Right forelimb (tissue), 1 donor: ENCODE measurements around the gene HPCA.
A peak's percentile ranks its signal among the peaks of the same experiment; 100 is the strongest.

Source experiments
- DNase-seq: peaks from one replicate; pipeline ENCODE4 v3.0.0-alpha.2; 2018

The HPCA gene

GRCh38 chr1:32890516-32891240 is 4.4 kb downstream of the HPCA start:
- no peak for DNase-seq

DNA sequence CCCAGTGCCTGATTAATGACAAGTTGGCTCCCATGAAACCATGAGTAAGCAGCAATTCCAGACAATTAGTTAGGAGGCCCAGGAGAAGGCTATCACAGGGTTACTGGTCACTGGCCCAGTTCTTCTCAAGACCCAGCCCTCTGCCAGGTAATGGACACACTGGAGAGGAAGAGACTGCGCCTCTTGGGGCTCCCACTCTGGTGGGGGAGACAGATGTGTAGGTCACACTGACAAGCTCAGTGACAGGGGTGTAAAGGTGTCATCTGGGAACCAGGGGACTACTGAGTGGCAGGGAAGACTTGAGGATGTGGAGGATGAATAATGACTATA is 4.9 kb downstream of the HPCA start:
- DNase-seq, result no peak

GRCh38 chr1:32891630-32892029 is 5.3 kb downstream of the HPCA start:
- no peak for DNase-seq

- DNase-seq, result no peak
These were observed 6.3 kb downstream of the HPCA start for GRCh38 chr1:32892368-32893197.

DNA sequence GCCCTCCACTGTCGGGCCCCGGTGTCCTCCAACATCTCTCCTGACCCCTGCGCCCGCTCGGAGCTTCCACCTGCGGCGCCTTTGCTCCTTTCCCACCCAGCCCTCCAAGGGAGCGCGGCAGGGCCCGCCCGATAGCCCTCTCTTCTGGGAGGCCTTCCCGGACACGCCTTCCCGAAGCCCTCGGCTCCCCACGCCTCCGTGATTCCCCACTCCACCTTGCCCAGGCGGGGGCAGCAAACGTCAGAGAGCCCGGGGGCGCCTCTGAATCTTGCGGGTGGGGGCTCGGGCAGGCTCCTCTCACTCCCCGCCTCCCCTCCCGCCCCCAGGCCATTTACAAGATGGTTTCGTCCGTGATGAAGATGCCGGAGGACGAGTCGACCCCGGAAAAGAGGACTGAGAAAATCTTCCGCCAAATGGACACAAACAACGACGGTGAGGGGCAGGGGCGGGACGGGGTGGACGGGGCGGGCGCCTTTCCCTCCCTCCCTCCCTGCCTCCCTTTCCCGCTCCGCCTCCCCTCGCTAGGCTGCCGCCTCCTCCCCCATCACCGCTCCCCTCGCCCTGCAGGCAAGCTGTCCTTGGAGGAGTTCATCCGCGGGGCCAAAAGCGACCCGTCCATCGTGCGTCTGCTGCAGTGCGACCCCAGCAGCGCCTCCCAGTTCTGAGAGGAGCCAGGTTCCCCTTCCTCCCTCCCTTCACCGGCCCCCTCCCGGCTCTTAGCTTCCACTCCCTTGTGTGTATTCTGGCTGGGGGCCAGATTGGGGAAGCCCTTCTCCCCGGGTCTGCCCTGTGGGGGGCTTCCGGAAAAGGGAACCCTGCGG is 7.1 kb downstream of the HPCA start:
- DNase-seq, result peak; percentile 75

DNA sequence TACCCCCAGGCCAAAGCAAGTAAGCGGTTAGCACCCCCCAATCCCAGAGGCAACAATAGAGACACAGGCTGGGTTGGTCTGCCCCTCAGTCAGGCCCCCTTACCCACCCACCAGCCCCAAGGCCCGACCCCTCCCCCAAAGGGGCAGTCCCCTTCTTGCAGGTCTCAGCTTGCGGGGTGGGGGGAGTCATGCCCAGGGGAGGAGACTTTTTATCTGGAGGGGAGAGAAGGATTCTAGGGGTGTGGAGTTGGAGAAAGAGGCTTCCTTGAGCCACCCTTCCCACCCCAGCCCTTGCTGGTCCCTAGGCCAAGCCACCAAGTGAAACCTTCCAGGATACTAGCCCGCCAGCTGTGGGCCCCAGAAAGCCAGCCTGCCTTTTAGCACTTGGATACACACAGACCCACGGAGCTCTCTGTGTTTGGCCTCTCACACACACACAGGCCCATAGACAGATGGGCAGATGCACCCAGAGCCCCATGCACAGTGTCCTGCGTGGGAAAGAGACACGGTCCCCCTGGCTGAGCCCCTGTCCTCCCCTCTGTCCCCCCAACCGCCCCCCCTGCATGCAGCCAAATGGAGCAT is 7.8 kb downstream of the HPCA start:
- no peak for DNase-seq

GRCh38 chr1:32894681-32895080 is 8.4 kb downstream of the HPCA start:
- no peak for DNase-seq

DNA sequence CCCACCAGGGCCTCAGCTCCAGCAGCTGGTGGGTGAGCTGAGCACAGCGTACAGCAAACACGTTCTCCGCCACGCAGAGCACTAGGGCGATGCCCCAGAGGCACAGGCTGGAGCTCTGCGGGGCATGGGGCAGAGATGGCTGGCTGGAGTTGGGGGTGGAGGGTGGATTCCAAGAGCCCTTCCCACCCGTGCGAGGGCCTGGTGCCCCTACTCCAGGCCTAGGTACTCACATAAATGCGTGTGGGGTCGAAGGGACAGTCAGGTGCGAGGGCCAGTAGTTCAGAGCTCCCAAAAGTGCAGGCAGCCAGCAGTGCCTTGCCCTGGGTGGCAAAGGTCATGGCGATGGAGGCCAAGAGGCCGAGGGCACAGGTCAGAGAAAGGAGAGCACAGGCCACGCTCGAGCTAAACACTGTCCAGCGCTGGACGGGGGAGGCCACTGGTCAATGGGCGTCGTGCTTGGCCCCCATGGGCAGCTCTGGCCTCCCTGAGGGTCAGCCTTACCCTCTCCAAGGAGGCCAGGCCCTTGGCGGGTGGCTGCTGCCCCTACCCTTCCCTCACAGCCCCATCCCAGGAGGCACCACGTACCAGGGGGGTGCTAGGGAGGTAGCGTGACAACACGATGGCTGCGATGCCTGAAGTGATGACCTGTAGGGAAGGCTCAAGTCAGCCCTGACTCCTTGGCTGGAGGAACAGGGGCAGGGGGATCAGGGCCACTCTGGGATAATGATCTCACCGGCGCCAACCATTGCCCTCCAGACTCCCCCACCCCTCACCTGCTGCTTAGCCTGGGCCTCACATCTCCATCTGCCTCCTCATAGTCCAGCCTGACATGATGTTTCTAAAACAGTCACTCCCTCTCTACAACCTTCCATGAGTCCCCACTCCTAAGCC is 9.3 kb downstream of the HPCA start:
- DNase-seq, result no peak

DNA sequence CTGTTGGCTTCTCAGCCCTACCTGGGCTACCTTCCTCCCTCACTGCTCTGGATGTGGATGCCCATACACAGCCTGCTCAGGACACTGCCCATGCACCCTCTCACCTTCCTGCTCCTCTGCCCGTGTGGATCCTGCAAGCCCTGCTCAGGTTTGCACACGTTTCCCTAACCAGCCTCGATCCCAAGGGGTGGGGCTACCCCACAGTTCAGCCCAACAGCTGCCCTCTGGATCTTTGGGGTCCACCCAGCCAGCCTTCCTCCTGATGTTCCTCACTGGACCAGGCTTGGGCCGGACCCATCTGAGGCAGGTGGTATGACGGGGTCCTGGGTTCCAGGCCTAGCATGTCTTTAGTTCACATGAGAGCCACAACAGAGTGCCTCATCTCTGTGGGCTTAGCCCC is 10.2 kb downstream of the HPCA start:
- DNase-seq, result no peak

DNA sequence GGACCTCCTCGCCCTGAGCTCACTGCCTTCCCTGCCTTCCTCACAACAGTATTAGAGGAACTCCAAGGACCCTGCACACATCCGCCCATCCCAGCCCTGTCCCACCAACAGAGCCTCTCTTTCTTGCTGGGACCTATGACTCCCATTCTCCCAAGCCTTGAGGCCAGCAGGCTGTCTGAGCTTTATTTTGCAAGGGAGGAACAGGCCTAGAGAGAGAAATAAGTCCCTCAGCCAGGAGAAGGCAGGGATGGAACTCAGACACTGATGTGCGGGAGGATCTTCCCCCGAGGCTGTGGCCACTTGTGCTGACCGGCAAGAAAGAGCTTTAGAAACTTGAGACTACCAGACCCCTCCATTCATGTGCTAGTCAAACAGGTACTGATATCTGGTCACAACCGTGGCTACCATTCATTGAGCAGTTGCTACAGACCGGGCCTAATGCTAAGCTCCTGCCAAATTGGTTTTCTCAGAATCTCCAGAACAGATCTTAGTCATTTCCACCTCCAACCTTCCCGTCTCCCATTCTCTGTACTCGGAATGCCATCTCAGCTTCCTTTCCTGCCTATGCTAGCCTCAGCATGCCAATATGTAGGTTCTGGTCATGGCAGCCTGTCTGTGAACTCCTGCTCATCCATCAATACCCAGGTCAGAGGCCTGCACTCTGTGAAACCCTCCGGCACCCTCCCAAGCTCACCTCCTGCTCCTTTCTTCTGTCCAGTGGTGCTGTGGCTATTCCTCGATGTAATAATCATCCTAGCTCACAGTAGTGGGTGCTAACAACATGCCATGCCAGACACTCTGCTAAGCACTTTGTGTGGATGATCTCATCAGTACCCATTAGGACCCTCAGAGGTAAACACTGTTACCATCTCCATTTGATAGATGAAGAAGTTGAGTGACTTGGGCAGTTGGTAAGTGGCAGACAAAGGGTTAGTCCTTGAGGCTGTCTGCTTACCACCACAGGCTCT is 11.1 kb downstream of the HPCA start:
- no peak for DNase-seq

- no peak for DNase-seq
These were observed 11.8 kb downstream of the HPCA start for GRCh38 chr1:32898056-32898455.

DNA sequence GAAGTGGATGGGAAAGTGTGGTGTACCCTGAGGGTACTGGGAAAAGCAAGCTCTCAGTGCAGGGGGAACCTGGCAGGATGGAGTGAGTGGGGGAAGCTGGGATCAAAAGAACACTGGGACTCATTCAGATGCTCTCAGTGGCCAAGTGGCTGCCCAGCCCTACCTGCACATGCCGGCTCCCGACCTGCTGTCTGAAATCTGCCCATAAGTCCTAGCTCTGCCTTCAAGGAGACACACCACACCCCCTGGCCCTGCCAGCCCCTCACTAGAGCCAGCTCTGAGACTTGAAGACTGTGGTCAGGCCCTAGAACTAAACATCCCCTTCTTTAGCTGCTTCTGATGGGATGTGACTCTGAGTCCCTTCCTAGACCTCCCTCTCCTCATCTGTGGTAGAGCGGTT is 12.7 kb downstream of the HPCA start:
- no peak for DNase-seq

GRCh38 chr1:32899586-32900296 is 13.4 kb downstream of the HPCA start:
- no peak for DNase-seq

- no peak for DNase-seq
These were observed 14.2 kb downstream of the HPCA start for GRCh38 chr1:32900371-32900955.

GRCh38 chr1:32900956-32901822 is 14.9 kb downstream of the HPCA start, which contains the start of gene TMEM54:
TSS of gene TMEM54 (minus strand) at chr1:32901389. CDS start at chr1:32901238, 151 bp downstream.
- DNase-seq, result no peak

DNA sequence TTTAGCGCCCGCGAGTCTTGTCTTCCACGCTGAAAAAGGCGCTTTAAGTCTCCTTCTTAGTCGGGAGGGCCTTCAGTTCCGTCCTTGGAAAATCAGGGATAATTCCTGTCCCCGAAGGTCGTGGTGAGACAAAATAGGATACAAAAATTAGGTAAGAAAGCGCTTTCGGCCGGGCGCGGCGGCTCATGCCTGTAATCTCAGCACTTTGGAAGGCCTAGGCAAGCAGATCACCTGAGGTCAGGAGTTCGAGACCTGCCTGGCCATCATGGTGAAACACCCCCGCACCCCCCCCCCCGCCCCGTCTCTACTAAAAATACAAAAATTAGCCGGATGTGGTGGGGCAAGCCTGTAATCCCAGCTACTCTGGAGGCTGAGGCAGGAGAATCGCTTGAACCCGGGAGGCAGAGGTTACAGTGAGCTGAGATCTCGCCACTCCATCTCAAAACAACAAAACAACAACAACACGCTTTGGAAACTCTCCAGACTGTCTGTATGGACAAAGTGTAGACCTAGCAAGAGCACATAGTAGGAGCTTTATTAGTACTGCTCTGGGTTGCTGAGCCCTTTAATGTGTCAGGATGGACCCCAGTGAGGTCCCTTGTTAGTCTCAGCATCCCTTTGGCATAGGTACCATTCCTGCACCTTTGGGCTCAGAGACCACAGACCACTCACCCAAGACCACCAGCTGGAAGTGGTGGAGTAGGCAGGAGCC is 15.7 kb downstream of the HPCA start:
- DNase-seq, result no peak

DNA sequence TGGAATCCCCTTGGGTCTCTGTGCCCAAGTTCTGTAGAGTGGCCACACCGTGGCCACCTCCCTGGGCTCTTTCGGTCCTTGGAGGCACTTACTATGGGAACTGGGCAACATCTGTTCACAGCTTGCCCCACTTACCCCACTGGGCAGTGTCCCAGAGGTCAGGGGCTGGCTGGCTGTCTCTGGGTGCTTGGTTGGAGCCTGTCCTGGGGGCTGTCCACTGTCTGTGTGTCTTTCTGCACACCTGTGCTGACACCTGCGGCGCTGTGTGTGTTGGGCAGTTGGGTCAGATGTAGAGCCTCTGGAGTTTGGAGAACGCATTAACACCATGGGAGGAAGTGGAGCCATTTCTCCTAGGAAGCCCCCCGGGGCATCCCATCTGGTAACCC is 16.2 kb downstream of the HPCA start:
- DNase-seq, result no peak
